CD4-positive, alpha-beta T cell treated with Interleukin-21 for 1 hour (primary cell): ENCODE results near the gene BLM.

Experiments
- DNase-seq: peaks from one replicate; pipeline ENCODE4 v3.0.0-alpha.2; 2020

The BLM gene

GRCh38 chr15:90799639-90800170 is 82.6 kb downstream of the BLM start:
- no peak for DNase-seq

DNA sequence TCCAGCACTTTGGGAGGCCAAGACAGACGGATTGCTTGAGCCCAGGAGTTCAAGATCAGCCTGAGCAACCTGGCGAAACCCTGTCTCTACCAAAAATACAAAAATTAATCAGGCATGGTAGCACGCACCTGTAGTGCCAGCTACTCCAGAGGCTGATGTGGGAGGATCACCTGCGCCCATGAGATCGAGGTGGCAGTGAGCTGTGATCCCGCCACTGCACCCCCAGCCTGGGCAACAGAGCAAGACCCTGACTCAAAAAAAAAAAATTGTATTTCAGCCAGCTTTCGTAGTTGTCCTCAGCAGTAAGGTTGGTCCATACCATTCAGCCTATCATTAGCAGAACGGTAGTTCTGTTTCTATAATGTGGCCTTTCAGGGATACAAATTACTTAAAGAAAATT is 84.7 kb downstream of the BLM start:
- no peak for DNase-seq

DNA sequence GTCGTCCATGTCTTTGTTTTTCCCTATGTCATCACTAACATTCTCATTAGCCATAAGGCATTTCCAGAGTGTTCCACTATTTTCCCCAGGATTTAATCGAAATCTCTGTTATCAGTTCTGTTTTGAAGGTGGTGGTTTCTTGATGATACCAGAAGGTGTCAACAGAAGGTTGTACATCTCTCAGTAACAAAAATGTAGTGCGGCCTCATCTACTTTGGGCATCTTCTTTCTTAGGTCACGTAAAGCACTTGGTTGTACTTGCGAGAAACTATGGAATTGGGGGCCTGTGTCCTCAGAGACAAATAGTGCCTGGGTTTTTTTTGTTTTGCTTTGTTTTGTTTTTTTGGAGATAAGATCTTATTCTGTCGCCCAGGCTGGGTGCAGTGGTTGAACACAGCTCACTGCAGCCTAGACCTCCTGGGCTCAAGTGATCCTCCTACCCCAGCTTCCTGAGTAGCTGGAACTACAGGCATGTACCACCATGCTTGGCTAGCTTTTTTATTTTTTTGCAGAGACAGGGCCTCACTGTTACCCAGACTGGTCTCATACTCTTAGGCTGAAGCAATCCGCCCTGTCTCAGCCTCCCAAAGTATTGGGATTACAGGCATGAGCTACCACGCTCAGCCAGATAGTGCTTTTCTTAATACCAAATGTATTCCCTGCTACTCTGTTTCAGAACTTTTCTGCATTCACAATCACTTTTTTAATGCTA is 90.1 kb downstream of the BLM start:
- DNase-seq = no peak

DNA sequence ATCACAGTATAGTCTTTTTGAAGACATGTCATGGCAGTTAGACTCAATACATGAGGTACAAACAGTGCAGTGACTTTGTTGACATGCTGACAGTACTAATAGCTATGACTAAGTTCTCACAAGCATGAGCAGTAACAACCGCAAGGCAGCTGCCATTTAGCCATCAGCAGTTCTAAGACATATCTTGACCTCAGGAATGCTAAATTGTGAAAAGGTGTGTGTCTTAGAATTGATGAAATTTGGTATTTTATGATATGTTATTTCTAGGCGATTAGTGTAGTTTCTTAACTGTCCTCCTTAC is 90.6 kb downstream of the BLM start:
- no peak for DNase-seq

DNA sequence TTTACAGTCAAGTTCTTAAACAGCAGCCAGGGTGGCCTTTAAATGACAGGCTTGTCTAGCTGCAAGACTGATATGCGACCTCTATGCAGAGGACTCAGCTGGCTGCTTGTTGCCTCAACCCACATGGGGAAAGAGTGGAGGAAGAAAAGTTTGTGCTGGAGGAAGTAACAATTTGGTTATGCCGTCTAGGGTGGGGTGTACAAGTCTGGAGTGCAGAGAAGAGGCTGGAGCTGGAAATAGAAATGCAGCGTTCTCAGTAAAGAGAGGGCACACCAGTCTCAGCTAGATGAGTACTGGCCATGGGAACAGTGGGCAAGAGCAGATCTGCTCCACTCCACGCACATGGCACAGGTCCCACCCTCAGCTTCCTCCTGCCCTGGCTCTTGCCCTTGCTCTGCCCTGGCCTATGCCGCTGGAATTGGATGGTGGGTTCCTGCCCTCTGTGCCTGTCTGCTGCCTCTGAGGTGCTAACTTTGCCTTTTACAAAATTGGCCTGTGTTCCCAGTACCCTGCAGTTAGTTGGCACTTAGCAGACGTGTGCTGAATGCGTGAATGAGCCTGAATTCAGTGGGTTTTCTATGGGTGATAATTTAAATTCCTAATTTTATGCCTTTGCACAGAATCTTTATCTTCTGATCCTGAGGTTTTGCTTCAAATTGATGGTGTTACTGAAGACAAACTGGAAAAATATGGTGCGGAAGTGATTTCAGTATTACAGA is 91.5 kb downstream of the BLM start:
- no peak for DNase-seq

GRCh38 chr15:90809536-90809935 is 92.4 kb downstream of the BLM start:
- no peak for DNase-seq

DNA sequence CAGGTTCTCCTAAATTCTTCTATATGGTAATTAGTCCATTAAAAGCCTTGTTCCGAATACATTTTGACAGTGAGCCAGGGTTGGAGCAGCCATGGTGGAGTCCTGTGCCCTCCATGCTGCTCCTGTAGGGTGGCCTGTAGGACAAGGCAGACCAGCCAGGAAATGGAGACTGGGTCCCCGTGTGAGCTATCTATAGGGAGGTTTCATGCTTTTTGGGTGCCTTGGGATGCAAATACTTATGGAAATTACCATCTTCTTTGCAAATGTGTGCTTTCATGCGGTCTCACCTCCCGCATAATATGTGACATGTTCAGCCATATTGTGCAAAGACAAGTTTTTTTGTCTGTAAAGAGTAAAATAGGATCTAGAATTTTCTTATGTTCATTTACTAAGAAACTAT is 93.2 kb downstream of the BLM start:
- no peak for DNase-seq

- no peak for DNase-seq
These were observed 95.2 kb downstream of the BLM start for GRCh38 chr15:90812171-90812957.

DNA sequence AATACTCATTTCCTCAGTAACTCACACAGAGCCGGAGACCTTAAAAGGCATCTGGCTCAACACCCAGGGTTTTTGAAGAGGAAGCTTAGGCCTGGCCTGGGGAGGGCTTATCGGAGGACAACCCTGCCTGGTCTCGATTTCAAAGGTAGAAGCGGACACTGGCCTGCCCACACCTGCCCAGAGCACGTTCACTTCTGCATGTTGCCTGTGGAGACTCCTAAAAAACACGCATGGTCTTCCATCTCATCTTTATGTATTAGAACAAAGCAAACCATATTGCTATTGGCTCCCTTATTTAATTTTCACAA is 95.8 kb downstream of the BLM start:
- DNase-seq = no peak

DNA sequence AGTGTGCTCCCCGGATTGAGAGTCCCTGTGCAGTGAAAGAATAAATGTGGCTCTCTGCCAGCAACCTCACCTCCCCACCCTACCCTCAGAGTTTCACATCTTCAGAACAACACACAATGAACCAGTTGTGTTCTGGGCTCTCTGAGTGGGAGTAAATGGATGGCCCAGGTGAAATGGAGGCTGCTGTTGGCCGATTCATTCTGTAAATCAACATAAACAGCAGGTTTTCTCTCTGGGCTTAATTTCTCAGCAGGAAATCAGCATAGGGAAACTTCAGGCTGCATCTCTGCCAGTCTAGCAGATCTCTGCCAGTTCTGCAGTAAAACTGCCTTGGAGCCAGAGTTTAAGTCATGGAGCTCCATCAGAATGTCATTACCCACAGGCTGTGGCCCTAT is 96.6 kb downstream of the BLM start:
- DNase-seq = no peak

GRCh38 chr15:90814191-90814821 is 97.2 kb downstream of the BLM start:
- no peak for DNase-seq

- peak; percentile 38 for DNase-seq
These were observed 99.4 kb downstream of the BLM start for GRCh38 chr15:90816401-90817116.

DNA sequence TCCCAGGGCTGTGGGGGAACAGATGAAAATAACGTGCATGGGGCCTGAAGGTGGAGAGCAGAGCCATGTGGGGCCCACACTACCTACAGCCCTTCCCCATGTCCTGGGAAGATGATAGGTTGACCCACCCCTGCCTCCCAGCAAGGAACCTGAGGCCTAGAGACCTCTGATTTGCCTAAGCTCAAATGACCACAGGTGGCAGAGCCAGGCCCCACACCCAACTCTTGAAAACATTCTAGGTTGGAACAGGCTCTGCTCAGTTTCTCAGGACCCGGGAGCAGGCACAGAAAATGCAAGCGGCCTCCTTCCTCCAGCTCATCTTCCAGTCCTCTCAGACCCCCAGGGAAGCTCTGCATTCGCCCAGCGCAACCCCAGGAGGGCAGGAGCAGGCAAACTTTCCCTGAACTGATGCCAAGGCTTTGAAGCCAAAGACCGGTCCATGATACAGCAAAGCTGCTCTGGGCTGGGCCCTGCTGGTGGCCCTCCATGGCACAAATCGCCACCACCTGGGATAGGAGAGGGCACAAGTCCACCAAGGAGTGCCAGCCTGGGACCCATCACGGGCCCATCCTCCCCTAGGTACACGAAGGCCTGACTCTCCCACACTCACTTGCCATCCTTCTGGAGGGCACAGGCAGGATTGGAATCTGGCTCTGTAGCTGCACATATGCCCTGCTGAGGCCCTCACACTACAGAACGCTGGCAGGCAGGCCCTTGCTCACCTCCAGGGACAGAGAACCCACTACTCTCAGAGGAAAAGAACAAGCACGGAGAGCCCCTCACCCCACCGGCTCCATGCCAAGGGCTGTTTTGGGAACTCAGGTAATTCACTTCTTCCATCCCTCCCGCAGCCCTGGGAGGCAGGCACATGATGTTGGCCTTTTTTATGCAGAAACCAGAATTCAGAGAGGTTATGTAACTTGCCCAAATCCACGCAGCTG is 100.2 kb downstream of the BLM start:
- no peak for DNase-seq

DNA sequence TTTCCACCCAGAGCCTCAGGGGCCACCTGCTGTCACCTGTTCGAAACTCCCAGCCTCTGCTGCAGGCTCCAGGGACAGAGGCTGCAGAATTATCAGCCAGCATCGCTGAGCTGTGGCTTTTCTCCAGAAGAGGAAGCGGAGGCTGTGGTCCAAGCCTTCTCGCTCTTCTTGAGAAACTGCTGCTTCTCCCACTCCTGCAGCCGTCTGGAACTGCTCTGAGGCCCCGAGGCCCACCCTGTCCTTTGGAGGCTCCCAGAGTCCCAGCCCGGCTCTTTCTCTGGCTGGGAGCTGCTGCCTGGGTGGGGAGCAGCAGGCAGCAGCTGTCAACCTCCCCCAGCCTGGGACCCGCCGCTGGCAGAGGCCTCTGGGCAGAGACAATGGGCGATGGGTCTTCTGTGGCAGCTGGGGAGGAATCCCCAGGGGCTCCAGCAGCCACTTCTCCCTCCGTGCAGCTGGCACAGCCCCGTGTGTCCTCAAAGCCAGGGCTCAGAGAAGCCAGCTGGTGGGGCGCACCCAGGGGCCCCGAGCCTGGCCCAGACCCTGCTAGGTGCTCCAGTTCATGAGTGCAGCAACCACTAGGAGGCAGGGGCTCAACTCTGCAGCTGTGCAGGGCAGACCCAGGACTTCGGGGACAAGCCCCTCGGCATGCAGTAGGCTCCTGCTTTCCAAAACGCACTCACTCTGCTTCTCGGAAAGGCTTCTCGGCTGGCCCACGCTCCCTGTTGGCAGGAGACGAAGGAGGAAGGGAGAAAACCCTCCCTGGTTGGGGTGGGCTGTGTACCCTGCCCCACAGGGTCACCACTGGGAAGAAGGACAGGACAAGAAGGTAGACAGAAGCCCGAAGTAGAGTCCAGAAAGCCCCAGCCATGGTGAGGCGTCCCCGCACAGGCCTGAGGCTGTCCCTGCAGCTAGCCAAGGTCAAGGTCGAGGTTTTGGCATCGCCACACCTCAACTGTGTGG is 101.4 kb downstream of the BLM start:
- DNase-seq = no peak

- DNase-seq = no peak
These were observed 102.2 kb downstream of the BLM start for GRCh38 chr15:90819390-90819789.

GRCh38 chr15:90819850-90820249 is 102.7 kb downstream of the BLM start:
- no peak for DNase-seq

DNA sequence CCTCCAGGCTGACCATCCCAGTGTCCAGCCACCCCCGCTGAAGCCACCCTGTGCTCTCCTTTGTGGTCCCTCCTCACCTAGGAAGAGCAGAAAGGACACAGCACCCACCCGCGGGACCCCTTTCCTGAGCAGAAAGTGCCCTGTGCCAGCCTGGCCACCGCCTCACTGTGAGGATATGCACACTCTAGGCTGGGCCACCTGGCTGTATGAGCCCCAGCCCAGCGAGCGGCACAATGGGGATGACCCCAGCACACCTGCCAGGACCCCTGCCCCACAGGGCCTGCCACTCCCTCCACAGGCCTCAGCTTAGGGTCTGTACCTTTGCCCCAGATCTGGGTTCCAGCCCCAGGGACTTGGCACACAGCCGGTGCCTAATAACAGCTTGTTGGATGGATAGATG is 103.3 kb downstream of the BLM start:
- DNase-seq = no peak

GRCh38 chr15:90822204-90822955 is 105.2 kb downstream of the BLM start:
- DNase-seq = no peak

DNA sequence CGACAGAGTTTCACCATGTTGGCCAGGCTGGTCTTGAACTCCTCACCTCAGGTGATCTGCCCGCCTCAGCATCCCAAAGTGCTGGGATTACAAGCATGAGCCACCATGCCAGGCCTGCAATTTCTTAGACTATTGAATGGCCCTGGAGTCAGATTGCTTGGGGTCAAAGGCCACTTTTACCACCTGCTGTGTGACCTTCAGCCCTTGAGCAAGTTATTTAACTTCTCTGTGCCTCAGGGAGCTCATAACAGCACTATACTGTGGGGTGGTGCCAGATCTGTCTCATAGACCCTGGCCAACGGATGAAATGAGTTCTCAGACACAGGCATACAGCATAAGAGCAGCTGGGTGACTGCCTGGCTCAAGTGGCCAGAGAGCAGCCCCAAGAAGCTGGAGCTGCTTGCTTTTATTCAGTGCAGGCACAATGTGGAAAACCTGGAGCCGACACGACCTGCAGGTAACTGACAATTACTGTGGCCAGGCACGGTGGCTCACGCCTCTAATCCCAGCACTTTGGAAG is 106.4 kb downstream of the BLM start:
- DNase-seq = no peak
